SU-DHL-6 (cell line): ENCODE measurements around the gene USP24.

Experiments used
- H2AFZ ChIP-seq: fragments of 200-600 bp; sonication (generic); 2 replicates; pipeline ENCODE4 v1.6.1; 2014; ENCODE audit warnings: low read depth, mild to moderate bottlenecking, moderate library complexity, mixed read lengths, antibody characterized with exemption, low read length; ENCODE audit not compliant: severe bottlenecking
- H3F3A ChIP-seq: fragments of 200-600 bp; shearing (Covaris generic); 2 replicates; pipeline ENCODE4 v1.6.0; 2016; ENCODE audit warnings: antibody characterized with exemption, mild to moderate bottlenecking; ENCODE audit not compliant: insufficient read depth
- H3K27ac ChIP-seq: fragments of 200-600 bp; sonication (generic); 2 replicates; pipeline ENCODE4 v1.5.1; 2016; ENCODE audit warnings: low read depth, mild to moderate bottlenecking, low read length, moderate library complexity, mixed read lengths
- H3K27me3 ChIP-seq: fragments of 200-600 bp; sonication (generic), shearing (Covaris generic); 2 replicates; pipeline ENCODE4 v1.6.0; 2014; ENCODE audit warnings: mild to moderate bottlenecking, low read length
- H3K36me3 ChIP-seq: fragments of 200-600 bp; sonication (generic); 2 replicates; pipeline ENCODE4 v1.6.1; 2014; ENCODE audit warnings: mild to moderate bottlenecking, low read length, mixed read lengths
- H3K4me2 ChIP-seq: fragments of 300-600, 200-600 bp; shearing (Covaris generic), sonication (generic); 2 replicates; pipeline ENCODE4 v1.6.0; 2014; ENCODE audit warnings: low read length, low read depth, mild to moderate bottlenecking; ENCODE audit not compliant: poor library complexity, severe bottlenecking
- H3K4me3 ChIP-seq: fragments of 200-600 bp; sonication (generic); 2 replicates; pipeline ENCODE4 v1.5.1; 2014; ENCODE audit warnings: antibody characterized with exemption, low read length, mild to moderate bottlenecking, mixed read lengths; ENCODE audit not compliant: insufficient read depth, poor library complexity, severe bottlenecking
- H3K79me2 ChIP-seq: fragments of 200-600 bp; sonication (generic); 2 replicates; pipeline ENCODE4 v1.6.1; 2014; ENCODE audit warnings: mild to moderate bottlenecking, low read length, moderate library complexity; ENCODE audit not compliant: insufficient read depth
- H3K9ac ChIP-seq: fragments of 200-600 bp; sonication (generic); 2 replicates; pipeline ENCODE4 v1.7.0; 2014; ENCODE audit warnings: mild to moderate bottlenecking, low read length
- H3K9me2 ChIP-seq: fragments of 200-600 bp; sonication (generic); replicated peaks from 2 replicates; pipeline ENCODE4 v1.6.1; 2014; ENCODE audit warnings: low read length; ENCODE audit not compliant: insufficient read depth
- H3K9me3 ChIP-seq: fragments of 200-600 bp; sonication (generic); 2 replicates; pipeline ENCODE4 v1.6.1; 2014; ENCODE audit warnings: low read length, mixed read lengths; ENCODE audit not compliant: insufficient read depth
- H4K20me1 ChIP-seq: fragments of 200-600 bp; sonication (generic); 2 replicates; pipeline ENCODE4 v1.6.1; 2014; ENCODE audit warnings: low read depth, mild to moderate bottlenecking, antibody characterized with exemption, low read length, moderate library complexity, mixed read lengths
- EZH2phosphoT487 ChIP-seq: fragments of 200-600 bp; sonication (generic), shearing (Covaris generic); conservative IDR thresholded peaks from 2 replicates; pipeline ENCODE4 v1.6.1; 2018; ENCODE audit warnings: mild to moderate bottlenecking, antibody characterized with exemption, low read length, moderate library complexity, mixed read lengths
- TF ChIP-seq, protein P1 (sequence below): fragments of 200-600 bp; sonication (generic); IDR thresholded peaks from one replicate; pipeline ENCODE4 v1.5.1; 2017; ENCODE audit warnings: antibody characterized with exemption, mild to moderate bottlenecking, low read length, moderate library complexity; ENCODE audit not compliant: insufficient read depth, poor library complexity, severe bottlenecking

Gene USP24

DNA sequence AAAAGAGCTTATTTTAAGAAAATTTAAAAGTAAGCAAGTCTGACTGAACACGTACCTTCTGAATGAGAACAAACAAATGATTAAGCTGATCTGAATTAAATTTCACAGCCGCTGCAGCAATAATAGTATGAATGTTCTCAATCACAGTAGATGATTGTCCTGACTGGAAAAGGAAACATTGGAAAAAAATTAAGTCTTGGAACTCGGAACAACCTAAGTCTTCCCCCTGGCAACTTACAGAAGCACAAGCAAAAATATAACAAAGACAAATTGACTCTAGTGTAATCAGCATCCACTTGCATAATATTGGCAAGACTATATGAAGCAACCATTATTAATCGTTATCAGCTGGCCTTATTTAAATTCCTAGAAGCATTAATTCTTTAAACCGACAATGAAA is 60.5 kb downstream of the USP24 start:
- no peaks in the 10 kb centered on the region for H3K9me2 ChIP-seq
- H3K9me3 ChIP-seq = no peaks in the 10 kb centered on the region
- no peak for TF ChIP-seq EZH2phosphoT487
- TF ChIP-seq, protein P1, sequence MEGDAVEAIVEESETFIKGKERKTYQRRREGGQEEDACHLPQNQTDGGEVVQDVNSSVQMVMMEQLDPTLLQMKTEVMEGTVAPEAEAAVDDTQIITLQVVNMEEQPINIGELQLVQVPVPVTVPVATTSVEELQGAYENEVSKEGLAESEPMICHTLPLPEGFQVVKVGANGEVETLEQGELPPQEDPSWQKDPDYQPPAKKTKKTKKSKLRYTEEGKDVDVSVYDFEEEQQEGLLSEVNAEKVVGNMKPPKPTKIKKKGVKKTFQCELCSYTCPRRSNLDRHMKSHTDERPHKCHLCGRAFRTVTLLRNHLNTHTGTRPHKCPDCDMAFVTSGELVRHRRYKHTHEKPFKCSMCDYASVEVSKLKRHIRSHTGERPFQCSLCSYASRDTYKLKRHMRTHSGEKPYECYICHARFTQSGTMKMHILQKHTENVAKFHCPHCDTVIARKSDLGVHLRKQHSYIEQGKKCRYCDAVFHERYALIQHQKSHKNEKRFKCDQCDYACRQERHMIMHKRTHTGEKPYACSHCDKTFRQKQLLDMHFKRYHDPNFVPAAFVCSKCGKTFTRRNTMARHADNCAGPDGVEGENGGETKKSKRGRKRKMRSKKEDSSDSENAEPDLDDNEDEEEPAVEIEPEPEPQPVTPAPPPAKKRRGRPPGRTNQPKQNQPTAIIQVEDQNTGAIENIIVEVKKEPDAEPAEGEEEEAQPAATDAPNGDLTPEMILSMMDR = no peak
- no peak overlapping the region for H3K9ac ChIP-seq
- peaks cover 14% of the 10 kb centered on the region; the same call in 1 of the 2 replicates for H3K36me3 ChIP-seq
- no peak overlapping the region for H3K4me3 ChIP-seq
- no peak overlapping the region for H2AFZ ChIP-seq
- no peaks in the 10 kb centered on the region for H4K20me1 ChIP-seq
- H3F3A ChIP-seq = no peaks in the 10 kb centered on the region
- no peaks in the 10 kb centered on the region for H3K79me2 ChIP-seq
- H3K27ac ChIP-seq = no peak overlapping the region
- no peak overlapping the region for H3K4me2 ChIP-seq
- H3K27me3 ChIP-seq = no peaks in the 10 kb centered on the region

DNA sequence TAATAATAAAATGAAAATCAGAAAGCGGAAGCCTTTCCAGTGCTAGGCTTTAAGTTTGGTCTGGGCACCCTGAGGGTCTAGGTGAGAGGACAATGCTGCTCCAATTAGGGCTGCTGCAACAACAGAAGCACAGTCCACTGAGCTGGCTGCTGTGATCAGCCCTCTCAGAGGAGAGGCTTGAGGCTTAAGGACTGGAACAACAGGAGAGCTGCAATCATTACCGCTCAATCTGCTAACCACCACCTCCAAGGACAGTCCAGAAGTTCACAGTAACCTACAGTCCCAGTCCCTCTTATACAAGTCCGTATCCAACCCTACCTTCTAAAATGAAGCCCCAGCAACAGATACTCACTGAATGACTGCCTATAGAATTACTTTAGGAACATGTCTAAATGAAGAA is 62.1 kb downstream of the USP24 start:
- no peak for TF ChIP-seq EZH2phosphoT487
- TF ChIP-seq, protein P1 = no peak
- Histone ChIP-seq H3K4me3 (no peak overlapping the region), H3K9me2 (no peaks in the 10 kb centered on the region), H3K27ac (no peak overlapping the region), H3K79me2 (no peaks in the 10 kb centered on the region), H4K20me1 (no peaks in the 10 kb centered on the region), H2AFZ (no peak overlapping the region), H3F3A (no peaks in the 10 kb centered on the region), H3K36me3 (peaks cover 10% of the 10 kb centered on the region; the same call in 1 of the 2 replicates), H3K27me3 (no peaks in the 10 kb centered on the region), H3K4me2 (no peak overlapping the region), H3K9me3 (no peaks in the 10 kb centered on the region), H3K9ac (no peak overlapping the region)

DNA sequence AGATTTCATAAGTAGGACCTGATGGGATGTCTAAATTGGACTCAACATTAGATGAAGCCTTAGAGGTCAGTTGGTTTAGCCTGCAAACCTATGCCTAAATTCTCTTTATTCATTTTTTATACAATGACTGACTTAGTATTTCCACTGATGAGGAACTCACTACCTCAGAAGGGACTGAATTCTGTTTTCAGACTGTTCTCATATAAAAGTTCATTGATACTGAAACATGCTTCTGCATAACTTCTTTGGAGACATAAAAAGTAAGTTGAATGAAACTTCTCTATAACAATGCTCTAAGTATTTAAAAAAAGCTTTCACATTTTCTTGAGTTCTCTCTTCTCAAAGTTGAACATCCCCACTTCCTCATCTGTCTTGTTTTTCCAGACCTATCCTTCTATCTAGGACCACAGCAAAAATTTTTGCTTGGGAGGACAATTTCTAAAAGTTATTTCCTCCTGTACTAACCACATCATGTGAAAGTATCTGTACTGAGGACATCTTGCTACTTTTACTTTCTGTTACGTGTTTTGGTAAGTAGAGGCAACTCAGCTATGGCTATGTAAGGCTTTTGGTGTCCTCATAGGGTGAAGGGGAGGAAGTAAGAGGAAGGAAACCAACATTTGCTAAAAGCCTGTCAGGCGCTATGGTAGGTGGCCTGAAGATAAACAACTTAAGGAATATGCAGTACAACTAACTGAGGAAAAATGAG is 64.1 kb downstream of the USP24 start:
- H3K9me2 ChIP-seq = no peaks in the 10 kb centered on the region
- TF ChIP-seq EZH2phosphoT487 = no peak
- TF ChIP-seq, protein P1 = no peak
- H2AFZ ChIP-seq = no peak overlapping the region
- H3K79me2 ChIP-seq = no peaks in the 10 kb centered on the region
- H3K9me3 ChIP-seq = no peaks in the 10 kb centered on the region
- no peak overlapping the region for H3K27ac ChIP-seq
- H3K4me2 ChIP-seq = no peak overlapping the region
- H3K36me3 ChIP-seq = peaks cover 14% of the 10 kb centered on the region; the same call in 1 of the 2 replicates
- no peaks in the 10 kb centered on the region for H4K20me1 ChIP-seq
- H3F3A ChIP-seq = no peaks in the 10 kb centered on the region
- H3K27me3 ChIP-seq = no peaks in the 10 kb centered on the region
- H3K4me3 ChIP-seq = no peak overlapping the region
- no peak overlapping the region for H3K9ac ChIP-seq
